ENCODE data around the gene ARHGAP24. TPM values are rescaled to one million over a fixed set of nuclear protein-coding genes. Genes with fewer than 3 reads are reported as not detected.
"Not testable (repeated sequence)": the region's sequence is repeated elsewhere in the genome, so short reads cannot be mapped to it uniquely, and the experiment has no call there.

Gene ARHGAP24
- total RNA-seq, 2 experiments from 2014 or later = 0.22 to 0.70 TPM

GRCh38 chr4:85889314-85889713 is 414.4 kb downstream of the ARHGAP24 start:
- no peaks in the 10 kb centered on the region for H3K27me3 Mint-ChIP-seq
- ATAC-seq (no peak), DNase-seq (no peak)
- intact Hi-C loops (cut with micrococcal nuclease) = no loop called here
- no peaks in the 10 kb centered on the region for H3K9me3 Mint-ChIP-seq
- H3K36me3 Mint-ChIP-seq (ENCODE audit: low read depth) = no peaks in the 10 kb centered on the region
- CTCF ChIA-PET = no interaction called here
- no peak overlapping the region for H3K27ac Mint-ChIP-seq
- no peaks in the 10 kb centered on the region for H3K4me1 Mint-ChIP-seq (ENCODE audit: low read depth)
- POLR2A ChIA-PET = no interaction called here
- no peak for TF ChIP-seq CTCF (IDR thresholded peaks at IDR 0.05)
- no peak overlapping the region for H3K4me3 Mint-ChIP-seq

- no peaks in the 10 kb centered on the region for H3K4me1 Mint-ChIP-seq (ENCODE audit: low read depth)
- no peaks in the 10 kb centered on the region for H3K36me3 Mint-ChIP-seq (ENCODE audit: low read depth)
- no peak overlapping the region for H3K4me3 Mint-ChIP-seq
- TF ChIP-seq CTCF (IDR thresholded peaks at IDR 0.05) = no peak
- intact Hi-C loops (cut with micrococcal nuclease) = no loop called here
- no peak for ATAC-seq
- ChIA-PET POLR2A (no interaction called here), CTCF (no interaction called here)
- no peaks in the 10 kb centered on the region for H3K9me3 Mint-ChIP-seq
- no peak for DNase-seq
- no peak overlapping the region for H3K27ac Mint-ChIP-seq
- no peaks in the 10 kb centered on the region for H3K27me3 Mint-ChIP-seq
Measured at GRCh38 chr4:85895755-85896154, 420.8 kb downstream of the ARHGAP24 start.

- H3K27me3 Mint-ChIP-seq = no peaks in the 10 kb centered on the region
- no peaks in the 10 kb centered on the region for H3K9me3 Mint-ChIP-seq
- no peaks in the 10 kb centered on the region for H3K4me1 Mint-ChIP-seq (ENCODE audit: low read depth)
- no peak overlapping the region for H3K27ac Mint-ChIP-seq
- ChIA-PET CTCF (no interaction called here), POLR2A (no interaction called here)
- no peak for ATAC-seq
- intact Hi-C loops (cut with micrococcal nuclease) = no loop called here
- no peak overlapping the region for H3K4me3 Mint-ChIP-seq
- no peaks in the 10 kb centered on the region for H3K36me3 Mint-ChIP-seq (ENCODE audit: low read depth)
- no peak for TF ChIP-seq CTCF (IDR thresholded peaks at IDR 0.05)
- no peak for DNase-seq
Measured at GRCh38 chr4:85898231-85898630, 423.3 kb downstream of the ARHGAP24 start.

GRCh38 chr4:85901500-85901899 is 426.6 kb downstream of the ARHGAP24 start:
- Mint-ChIP-seq H3K9me3 (no peaks in the 10 kb centered on the region), H3K27ac (no peak overlapping the region), H3K4me1 (ENCODE audit: low read depth) (no peaks in the 10 kb centered on the region), H3K36me3 (ENCODE audit: low read depth) (no peaks in the 10 kb centered on the region), H3K4me3 (no peak overlapping the region), H3K27me3 (no peaks in the 10 kb centered on the region)
- CTCF ChIA-PET = no interaction called here
- POLR2A ChIA-PET = no interaction called here
- DNase-seq (no peak), ATAC-seq (no peak)
- intact Hi-C loops (cut with micrococcal nuclease) = no loop called here
- TF ChIP-seq CTCF (IDR thresholded peaks at IDR 0.05) = no peak

GRCh38 chr4:85902647-85903046 is 427.7 kb downstream of the ARHGAP24 start:
- POLR2A ChIA-PET; H3K27me3 Mint-ChIP-seq; intact Hi-C loops (cut with micrococcal nuclease); ATAC-seq; H3K9me3 Mint-ChIP-seq; H3K36me3 Mint-ChIP-seq (ENCODE audit: low read depth); H3K4me3 Mint-ChIP-seq; CTCF ChIA-PET; DNase-seq; H3K27ac Mint-ChIP-seq; H3K4me1 Mint-ChIP-seq (ENCODE audit: low read depth): not testable (repeated sequence)

GRCh38 chr4:85905761-85906160 is 430.8 kb downstream of the ARHGAP24 start:
- H3K4me1 Mint-ChIP-seq (ENCODE audit: low read depth) = no peaks in the 10 kb centered on the region
- H3K9me3 Mint-ChIP-seq = no peaks in the 10 kb centered on the region
- no peak for DNase-seq
- no peak overlapping the region for H3K27ac Mint-ChIP-seq
- no peak for ATAC-seq
- intact Hi-C loops (cut with micrococcal nuclease) = no loop called here
- TF ChIP-seq CTCF (IDR thresholded peaks at IDR 0.05) = no peak
- ChIA-PET POLR2A (no interaction called here), CTCF (no interaction called here)
- no peaks in the 10 kb centered on the region for H3K27me3 Mint-ChIP-seq
- H3K4me3 Mint-ChIP-seq = no peak overlapping the region
- H3K36me3 Mint-ChIP-seq (ENCODE audit: low read depth) = no peaks in the 10 kb centered on the region
